GM23338 (cell line): ENCODE data around the gene ANKRD22. TPM values are rescaled to one million over a fixed set of nuclear protein-coding genes. Genes with fewer than 3 reads are reported as not detected.

Experiments used
- ATAC-seq: fragments of 200-7000 bp; cut with Tn5 transposase; 3 replicates; pipeline ENCODE4 v1.9.1; 2020
- DNase-seq: peaks from one replicate; pipeline ENCODE4 v3.0.0-alpha.2; 2015; ENCODE audit warnings: low spot score
- H2AFZ ChIP-seq: fragments of 200-600 bp; sonication (generic); 2 replicates; pipeline ENCODE4 v1.8.0; 2016; ENCODE audit warnings: antibody characterized with exemption, mild to moderate bottlenecking, moderate library complexity
- H3F3A ChIP-seq: fragments of 200-600 bp; sonication (generic); replicated peaks from 2 replicates; pipeline ENCODE4 v1.8.0; 2017; ENCODE audit warnings: antibody characterized with exemption, mixed run types, low read depth
- H3K27ac ChIP-seq: fragments of 200-600 bp; sonication (generic); 2 replicates; pipeline ENCODE4 v1.6.1; 2016; ENCODE audit warnings: low read depth
- H3K27me3 ChIP-seq: fragments of 200-600 bp; sonication (generic); 2 replicates; pipeline ENCODE4 v1.8.0; 2016; ENCODE audit warnings: mild to moderate bottlenecking, mixed run types, moderate library complexity; ENCODE audit not compliant: insufficient read depth
- H3K36me3 ChIP-seq: fragments of 200-600 bp; sonication (generic); 2 replicates; pipeline ENCODE4 v1.8.0; 2016; ENCODE audit warnings: mild to moderate bottlenecking; ENCODE audit not compliant: insufficient read depth
- H3K4me1 ChIP-seq: fragments of 200-600 bp; sonication (generic); 2 replicates; pipeline ENCODE4 v1.8.0; 2016; ENCODE audit warnings: mild to moderate bottlenecking, moderate library complexity; ENCODE audit not compliant: insufficient read depth
- H3K4me2 ChIP-seq: fragments of 200-600 bp; sonication (generic); 2 replicates; pipeline ENCODE4 v1.7.1; 2017; ENCODE audit warnings: mixed run types
- H3K4me3 ChIP-seq: fragments of 200-600 bp; sonication (generic); 2 replicates; pipeline ENCODE4 v1.6.1; 2016; ENCODE audit warnings: mixed run types
- H3K79me2 ChIP-seq: fragments of 200-600 bp; sonication (generic); replicated peaks from 2 replicates; pipeline ENCODE4 v1.8.0; 2017; ENCODE audit warnings: mild to moderate bottlenecking; ENCODE audit not compliant: insufficient read depth
- H3K9me2 ChIP-seq: fragments of 200-600 bp; sonication (generic); 2 replicates; pipeline ENCODE4 v1.8.0; 2017; ENCODE audit not compliant: insufficient read depth
- H4K20me1 ChIP-seq: fragments of 200-600 bp; sonication (generic); replicated peaks from 2 replicates; pipeline ENCODE4 v1.8.0; 2017; ENCODE audit warnings: mild to moderate bottlenecking; ENCODE audit not compliant: insufficient read depth
- H3K27ac Mint-ChIP-seq: 2 replicates; pipeline ENCODE4 v1.8.0; 2020; ENCODE audit warnings: inconsistent platforms, mild to moderate bottlenecking, moderate library complexity, mixed read lengths
- H3K27me3 Mint-ChIP-seq: 3 replicates; pipeline ENCODE4 v1.8.0; 2022; ENCODE audit warnings: low read depth, mild to moderate bottlenecking, moderate library complexity, mixed read lengths, inconsistent platforms; ENCODE audit not compliant: insufficient read depth, poor library complexity
- H3K36me3 Mint-ChIP-seq: 3 replicates; pipeline ENCODE4 v1.8.0; 2021; ENCODE audit warnings: low read depth, mild to moderate bottlenecking, inconsistent platforms, moderate library complexity, mixed read lengths
- H3K4me1 Mint-ChIP-seq: 3 replicates; pipeline ENCODE4 v1.8.0; 2020; ENCODE audit warnings: mild to moderate bottlenecking, inconsistent platforms, mixed read lengths
- H3K4me3 Mint-ChIP-seq: 3 replicates; pipeline ENCODE4 v1.8.0; 2021; ENCODE audit warnings: moderate library complexity, mild to moderate bottlenecking, inconsistent platforms, mixed read lengths
- H3K9me3 Mint-ChIP-seq: 3 replicates; pipeline ENCODE4 v1.8.0; 2020; ENCODE audit warnings: moderate library complexity, mild to moderate bottlenecking, inconsistent platforms, mixed read lengths
- CREB1 ChIP-seq: fragments of 250-450 bp; sonication (Bioruptor Pico); IDR thresholded peaks from 2 replicates; pipeline ENCODE4 v1.5.0; 2020; ENCODE audit warnings: low read depth, mild to moderate bottlenecking, moderate library complexity
- EZH2 ChIP-seq: fragments of 200-600 bp; sonication (generic); IDR thresholded peaks from one replicate; pipeline ENCODE4 v1.8.0; 2017; ENCODE audit warnings: antibody characterized with exemption, mild to moderate bottlenecking, low read depth; ENCODE audit not compliant: unreplicated experiment
- EZH2phosphoT487 ChIP-seq: fragments of 200-600 bp; sonication (generic); IDR thresholded peaks from one replicate; pipeline ENCODE4 v1.8.1; 2018; ENCODE audit warnings: antibody characterized with exemption; ENCODE audit not compliant: unreplicated experiment
- JUNB ChIP-seq: IDR thresholded peaks from one replicate; pipeline ENCODE4 v1.6.1; 2016; ENCODE audit warnings: antibody characterized with exemption; ENCODE audit not compliant: unreplicated experiment
- STAT1 ChIP-seq: IDR thresholded peaks from one replicate; pipeline ENCODE4 v1.6.1; 2016; ENCODE audit warnings: antibody characterized with exemption; ENCODE audit not compliant: unreplicated experiment
- ZNF331 ChIP-seq: fragments of 250-450 bp; sonication (Bioruptor Pico); IDR thresholded peaks from 2 replicates; pipeline ENCODE4 v1.5.0; 2020; ENCODE audit warnings: low read depth, mild to moderate bottlenecking, moderate library complexity
- polyA plus RNA-seq: library from polyadenylated mRNA; unstranded; fragments of >200 nt; fragmentation: Nextera tagmentation; extraction: Ambion mirVana; gene quantifications from 2 replicates; pipeline ENCODE4 v1.2.1, GENCODE V29; 2016
- total RNA-seq: library from RNA; depleted of rRNA; stranded (reverse); fragments of >200 nt; shearing (Covaris generic); gene quantifications from 2 replicates; pipeline ENCODE4 v1.2.3, GENCODE V29; 2014
- TF ChIP-seq, protein P1 (sequence below): IDR thresholded peaks from one replicate; pipeline ENCODE4 v1.6.1; 2018; ENCODE audit warnings: antibody characterized with exemption; ENCODE audit not compliant: unreplicated experiment
- TF ChIP-seq, protein P2 (sequence below): fragments of 250-450 bp; sonication (Bioruptor Pico); IDR thresholded peaks from 2 replicates; pipeline ENCODE4 v1.5.0; 2020; ENCODE audit warnings: mild to moderate bottlenecking, moderate library complexity

The ANKRD22 gene
- total and polyA plus RNA-seq, 2 experiments from 2014 or later = not detected

DNA sequence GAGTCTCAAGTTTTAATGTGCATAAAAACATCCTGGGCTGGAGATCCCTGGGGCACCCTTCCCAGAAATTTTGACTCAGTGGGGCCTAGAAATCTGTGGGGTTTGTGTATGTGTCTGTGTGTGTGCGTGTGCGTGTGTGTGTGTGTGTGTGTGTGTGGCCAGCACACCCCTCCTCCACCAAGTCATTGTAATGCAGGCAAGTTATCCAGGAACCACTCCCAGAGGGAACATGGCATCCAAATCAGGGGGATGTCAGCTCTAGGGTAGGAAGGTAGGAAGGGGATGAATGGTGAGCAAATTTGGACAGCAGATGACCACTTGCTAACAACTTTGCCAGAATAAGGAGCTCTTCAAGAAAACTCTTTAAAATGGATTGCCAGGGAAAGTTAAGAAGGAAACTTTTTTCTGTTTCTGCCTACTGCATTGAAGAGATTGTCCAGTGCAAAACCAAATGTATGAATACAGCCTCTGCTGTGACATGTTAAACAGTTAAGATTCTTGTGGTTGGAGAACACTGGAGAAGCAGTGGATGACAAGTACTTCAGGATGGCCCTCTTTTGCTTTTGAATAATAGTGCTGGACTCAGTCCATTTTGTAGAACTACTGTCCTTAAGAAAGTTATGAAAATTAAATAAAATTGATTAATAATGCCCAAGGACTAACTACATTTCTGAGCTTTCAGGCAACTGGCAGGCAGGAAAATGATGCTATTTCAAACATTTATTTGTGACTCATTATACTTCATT, 40.8 kb upstream of the ANKRD22 start:
- Histone ChIP-seq H3K4me3 (no peak overlapping the region), H3K79me2 (no peaks in the 10 kb centered on the region), H3K4me2 (0 out of 2 replicates have a peak overlapping the region, but pooled peaks have one; percentile 7), H3K27ac (no peak overlapping the region), H3K4me1 (no peaks in the 10 kb centered on the region; the same call in 1 of the 2 replicates), H2AFZ (no peak overlapping the region), H3K36me3 (no peaks in the 10 kb centered on the region), H3K27me3 (no peaks in the 10 kb centered on the region), H3F3A (no peaks in the 10 kb centered on the region), H3K9me2 (no peaks in the 10 kb centered on the region), H4K20me1 (no peaks in the 10 kb centered on the region)
- Mint-ChIP-seq H3K27ac (peak overlapping the region; percentile 5; the same call in 1 of the 2 replicates), H3K4me3 (no peak overlapping the region), H3K4me1 (peaks cover 24% of the 10 kb centered on the region), H3K9me3 (no peaks in the 10 kb centered on the region; the same call in 2 of the 3 replicates), H3K27me3 (no peaks in the 10 kb centered on the region), H3K36me3 (no peaks in the 10 kb centered on the region)
- ATAC-seq (peak; percentile 77), DNase-seq (peak; percentile 51)
- TF ChIP-seq ZNF331 (no peak), CREB1 (CRISPR knock-in tag) (0 out of 2 replicates have a peak, but pooled peaks have one; percentile 8)
- TF ChIP-seq, protein P1, sequence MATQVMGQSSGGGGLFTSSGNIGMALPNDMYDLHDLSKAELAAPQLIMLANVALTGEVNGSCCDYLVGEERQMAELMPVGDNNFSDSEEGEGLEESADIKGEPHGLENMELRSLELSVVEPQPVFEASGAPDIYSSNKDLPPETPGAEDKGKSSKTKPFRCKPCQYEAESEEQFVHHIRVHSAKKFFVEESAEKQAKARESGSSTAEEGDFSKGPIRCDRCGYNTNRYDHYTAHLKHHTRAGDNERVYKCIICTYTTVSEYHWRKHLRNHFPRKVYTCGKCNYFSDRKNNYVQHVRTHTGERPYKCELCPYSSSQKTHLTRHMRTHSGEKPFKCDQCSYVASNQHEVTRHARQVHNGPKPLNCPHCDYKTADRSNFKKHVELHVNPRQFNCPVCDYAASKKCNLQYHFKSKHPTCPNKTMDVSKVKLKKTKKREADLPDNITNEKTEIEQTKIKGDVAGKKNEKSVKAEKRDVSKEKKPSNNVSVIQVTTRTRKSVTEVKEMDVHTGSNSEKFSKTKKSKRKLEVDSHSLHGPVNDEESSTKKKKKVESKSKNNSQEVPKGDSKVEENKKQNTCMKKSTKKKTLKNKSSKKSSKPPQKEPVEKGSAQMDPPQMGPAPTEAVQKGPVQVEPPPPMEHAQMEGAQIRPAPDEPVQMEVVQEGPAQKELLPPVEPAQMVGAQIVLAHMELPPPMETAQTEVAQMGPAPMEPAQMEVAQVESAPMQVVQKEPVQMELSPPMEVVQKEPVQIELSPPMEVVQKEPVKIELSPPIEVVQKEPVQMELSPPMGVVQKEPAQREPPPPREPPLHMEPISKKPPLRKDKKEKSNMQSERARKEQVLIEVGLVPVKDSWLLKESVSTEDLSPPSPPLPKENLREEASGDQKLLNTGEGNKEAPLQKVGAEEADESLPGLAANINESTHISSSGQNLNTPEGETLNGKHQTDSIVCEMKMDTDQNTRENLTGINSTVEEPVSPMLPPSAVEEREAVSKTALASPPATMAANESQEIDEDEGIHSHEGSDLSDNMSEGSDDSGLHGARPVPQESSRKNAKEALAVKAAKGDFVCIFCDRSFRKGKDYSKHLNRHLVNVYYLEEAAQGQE = no peak

DNA sequence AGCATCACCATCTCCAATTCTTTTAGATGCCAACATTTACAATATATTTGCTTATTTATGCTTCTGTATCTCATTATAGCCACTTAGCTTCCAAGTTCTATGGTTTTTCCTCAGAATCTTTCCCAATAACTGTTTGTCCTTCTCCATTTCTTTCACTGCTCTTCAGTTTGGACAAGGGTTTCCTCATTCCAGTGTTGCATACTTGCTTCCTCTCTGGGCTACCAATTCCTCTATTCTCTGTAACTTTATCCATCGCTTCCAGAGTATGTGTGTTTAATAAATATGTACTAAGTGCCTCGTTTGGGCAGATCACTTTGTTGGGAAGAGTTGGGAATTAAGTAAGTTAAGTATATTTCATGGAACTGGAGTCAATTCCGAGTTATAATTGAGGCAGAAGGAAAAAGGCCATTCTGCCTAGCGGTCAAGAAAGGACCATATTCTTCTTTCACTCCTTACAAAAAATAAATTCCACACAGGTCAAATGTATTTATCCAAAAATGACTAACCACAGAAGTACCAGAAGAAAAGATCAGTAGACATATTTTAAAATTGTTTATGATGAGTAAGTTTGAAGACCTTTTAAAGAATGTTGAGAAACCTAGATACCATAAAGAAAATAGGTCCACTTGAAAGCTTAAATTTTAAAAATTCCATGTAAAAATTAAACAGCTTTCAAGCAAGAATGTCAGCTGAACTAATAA, 39.2 kb upstream of the ANKRD22 start:
- H2AFZ ChIP-seq = no peak overlapping the region
- TF ChIP-seq CREB1 (CRISPR knock-in tag) = no peak
- no peak for TF ChIP-seq ZNF331
- TF ChIP-seq EZH2phosphoT487 = no peak
- TF ChIP-seq EZH2 = no peak
- TF ChIP-seq STAT1 = no peak
- no peak for TF ChIP-seq JUNB
- TF ChIP-seq, protein P2, sequence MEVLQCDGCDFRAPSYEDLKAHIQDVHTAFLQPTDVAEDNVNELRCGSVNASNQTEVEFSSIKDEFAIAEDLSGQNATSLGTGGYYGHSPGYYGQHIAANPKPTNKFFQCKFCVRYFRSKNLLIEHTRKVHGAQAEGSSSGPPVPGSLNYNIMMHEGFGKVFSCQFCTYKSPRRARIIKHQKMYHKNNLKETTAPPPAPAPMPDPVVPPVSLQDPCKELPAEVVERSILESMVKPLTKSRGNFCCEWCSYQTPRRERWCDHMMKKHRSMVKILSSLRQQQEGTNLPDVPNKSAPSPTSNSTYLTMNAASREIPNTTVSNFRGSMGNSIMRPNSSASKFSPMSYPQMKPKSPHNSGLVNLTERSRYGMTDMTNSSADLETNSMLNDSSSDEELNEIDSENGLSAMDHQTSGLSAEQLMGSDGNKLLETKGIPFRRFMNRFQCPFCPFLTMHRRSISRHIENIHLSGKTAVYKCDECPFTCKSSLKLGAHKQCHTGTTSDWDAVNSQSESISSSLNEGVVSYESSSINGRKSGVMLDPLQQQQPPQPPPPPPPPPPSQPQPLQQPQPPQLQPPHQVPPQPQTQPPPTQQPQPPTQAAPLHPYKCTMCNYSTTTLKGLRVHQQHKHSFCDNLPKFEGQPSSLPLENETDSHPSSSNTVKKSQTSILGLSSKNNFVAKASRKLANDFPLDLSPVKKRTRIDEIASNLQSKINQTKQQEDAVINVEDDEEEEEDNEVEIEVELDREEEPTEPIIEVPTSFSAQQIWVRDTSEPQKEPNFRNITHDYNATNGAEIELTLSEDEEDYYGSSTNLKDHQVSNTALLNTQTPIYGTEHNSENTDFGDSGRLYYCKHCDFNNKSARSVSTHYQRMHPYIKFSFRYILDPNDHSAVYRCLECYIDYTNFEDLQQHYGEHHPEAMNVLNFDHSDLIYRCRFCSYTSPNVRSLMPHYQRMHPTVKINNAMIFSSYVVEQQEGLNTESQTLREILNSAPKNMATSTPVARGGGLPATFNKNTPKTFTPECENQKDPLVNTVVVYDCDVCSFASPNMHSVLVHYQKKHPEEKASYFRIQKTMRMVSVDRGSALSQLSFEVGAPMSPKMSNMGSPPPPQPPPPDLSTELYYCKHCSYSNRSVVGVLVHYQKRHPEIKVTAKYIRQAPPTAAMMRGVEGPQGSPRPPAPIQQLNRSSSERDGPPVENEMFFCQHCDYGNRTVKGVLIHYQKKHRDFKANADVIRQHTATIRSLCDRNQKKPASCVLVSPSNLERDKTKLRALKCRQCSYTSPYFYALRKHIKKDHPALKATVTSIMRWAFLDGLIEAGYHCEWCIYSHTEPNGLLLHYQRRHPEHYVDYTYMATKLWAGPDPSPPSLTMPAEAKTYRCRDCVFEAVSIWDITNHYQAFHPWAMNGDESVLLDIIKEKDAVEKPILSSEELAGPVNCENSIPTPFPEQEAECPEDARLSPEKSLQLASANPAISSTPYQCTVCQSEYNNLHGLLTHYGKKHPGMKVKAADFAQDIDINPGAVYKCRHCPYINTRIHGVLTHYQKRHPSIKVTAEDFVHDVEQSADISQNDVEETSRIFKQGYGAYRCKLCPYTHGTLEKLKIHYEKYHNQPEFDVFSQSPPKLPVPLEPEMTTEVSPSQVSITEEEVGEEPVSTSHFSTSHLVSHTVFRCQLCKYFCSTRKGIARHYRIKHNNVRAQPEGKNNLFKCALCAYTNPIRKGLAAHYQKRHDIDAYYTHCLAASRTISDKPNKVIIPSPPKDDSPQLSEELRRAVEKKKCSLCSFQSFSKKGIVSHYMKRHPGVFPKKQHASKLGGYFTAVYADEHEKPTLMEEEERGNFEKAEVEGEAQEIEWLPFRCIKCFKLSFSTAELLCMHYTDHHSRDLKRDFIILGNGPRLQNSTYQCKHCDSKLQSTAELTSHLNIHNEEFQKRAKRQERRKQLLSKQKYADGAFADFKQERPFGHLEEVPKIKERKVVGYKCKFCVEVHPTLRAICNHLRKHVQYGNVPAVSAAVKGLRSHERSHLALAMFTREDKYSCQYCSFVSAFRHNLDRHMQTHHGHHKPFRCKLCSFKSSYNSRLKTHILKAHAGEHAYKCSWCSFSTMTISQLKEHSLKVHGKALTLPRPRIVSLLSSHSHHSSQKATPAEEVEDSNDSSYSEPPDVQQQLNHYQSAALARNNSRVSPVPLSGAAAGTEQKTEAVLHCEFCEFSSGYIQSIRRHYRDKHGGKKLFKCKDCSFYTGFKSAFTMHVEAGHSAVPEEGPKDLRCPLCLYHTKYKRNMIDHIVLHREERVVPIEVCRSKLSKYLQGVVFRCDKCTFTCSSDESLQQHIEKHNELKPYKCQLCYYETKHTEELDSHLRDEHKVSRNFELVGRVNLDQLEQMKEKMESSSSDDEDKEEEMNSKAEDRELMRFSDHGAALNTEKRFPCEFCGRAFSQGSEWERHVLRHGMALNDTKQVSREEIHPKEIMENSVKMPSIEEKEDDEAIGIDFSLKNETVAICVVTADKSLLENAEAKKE (CRISPR knock-in tag) = no peak

More for the DNA sequence above, 39.2 kb upstream of the ANKRD22 start:
- H3K36me3 Mint-ChIP-seq = no peaks in the 10 kb centered on the region
- H3K9me3 Mint-ChIP-seq = no peaks in the 10 kb centered on the region; the same call in 2 of the 3 replicates
- Histone ChIP-seq H3K36me3 (no peaks in the 10 kb centered on the region), H3K79me2 (no peaks in the 10 kb centered on the region), H3K27ac (no peak overlapping the region), H3K9me2 (no peaks in the 10 kb centered on the region), H3K4me2 (no peak overlapping the region), H4K20me1 (no peaks in the 10 kb centered on the region), H3K4me1 (peaks cover 4% of the 10 kb centered on the region; the same call in 1 of the 2 replicates), H3K27me3 (no peaks in the 10 kb centered on the region), H3K4me3 (no peak overlapping the region), H3F3A (no peaks in the 10 kb centered on the region)
- peaks cover 24% of the 10 kb centered on the region for H3K4me1 Mint-ChIP-seq
- no peak for ATAC-seq
- DNase-seq = no peak
- H3K27ac Mint-ChIP-seq = no peak overlapping the region
- H3K4me3 Mint-ChIP-seq = no peak overlapping the region
- no peaks in the 10 kb centered on the region for H3K27me3 Mint-ChIP-seq
